ENCODE measurements around the gene COL25A1. TPM values are rescaled to one million over a fixed set of nuclear protein-coding genes. Genes with fewer than 3 reads are reported as not detected.

Gene COL25A1
- total RNA-seq, 1 donor: 0.27 TPM

DNA sequence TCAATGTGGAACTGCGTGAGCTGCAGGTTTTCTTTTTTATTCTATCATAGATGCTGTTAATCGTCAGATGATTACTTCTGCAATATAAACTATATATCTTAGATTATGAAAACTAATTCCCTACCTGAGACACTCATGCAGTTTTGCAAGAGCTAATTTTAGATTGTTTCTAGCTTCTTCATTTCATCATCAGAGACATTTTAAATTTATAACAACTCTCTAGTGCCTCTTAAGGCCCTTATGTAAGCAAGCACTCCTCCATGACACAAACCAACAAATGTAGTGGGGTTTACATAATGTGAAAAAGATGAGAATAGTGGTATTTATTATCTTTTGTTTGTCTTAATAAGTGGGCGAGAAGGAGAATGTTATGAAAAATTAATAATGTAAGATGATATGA is 369.4 kb downstream of the COL25A1 start:
- TF ChIP-seq, protein P1, sequence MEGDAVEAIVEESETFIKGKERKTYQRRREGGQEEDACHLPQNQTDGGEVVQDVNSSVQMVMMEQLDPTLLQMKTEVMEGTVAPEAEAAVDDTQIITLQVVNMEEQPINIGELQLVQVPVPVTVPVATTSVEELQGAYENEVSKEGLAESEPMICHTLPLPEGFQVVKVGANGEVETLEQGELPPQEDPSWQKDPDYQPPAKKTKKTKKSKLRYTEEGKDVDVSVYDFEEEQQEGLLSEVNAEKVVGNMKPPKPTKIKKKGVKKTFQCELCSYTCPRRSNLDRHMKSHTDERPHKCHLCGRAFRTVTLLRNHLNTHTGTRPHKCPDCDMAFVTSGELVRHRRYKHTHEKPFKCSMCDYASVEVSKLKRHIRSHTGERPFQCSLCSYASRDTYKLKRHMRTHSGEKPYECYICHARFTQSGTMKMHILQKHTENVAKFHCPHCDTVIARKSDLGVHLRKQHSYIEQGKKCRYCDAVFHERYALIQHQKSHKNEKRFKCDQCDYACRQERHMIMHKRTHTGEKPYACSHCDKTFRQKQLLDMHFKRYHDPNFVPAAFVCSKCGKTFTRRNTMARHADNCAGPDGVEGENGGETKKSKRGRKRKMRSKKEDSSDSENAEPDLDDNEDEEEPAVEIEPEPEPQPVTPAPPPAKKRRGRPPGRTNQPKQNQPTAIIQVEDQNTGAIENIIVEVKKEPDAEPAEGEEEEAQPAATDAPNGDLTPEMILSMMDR (IDR thresholded peaks at IDR 0.05; ENCODE audit: insufficient read depth, low read length): no peak
- no peak for DNase-seq (ENCODE audit: low read depth)
- no peak overlapping the region for H3K4me3 ChIP-seq (ENCODE audit: low read depth, low read length)

- DNase-seq (ENCODE audit: low read depth): no peak
- TF ChIP-seq, protein P1 (IDR thresholded peaks at IDR 0.05; ENCODE audit: insufficient read depth, low read length): no peak
- no peak overlapping the region for H3K4me3 ChIP-seq (ENCODE audit: low read depth, low read length)
These were observed 370.5 kb downstream of the COL25A1 start for GRCh38 chr4:108931926-108932325.

- no peak for DNase-seq (ENCODE audit: low read depth)
- H3K4me3 ChIP-seq (ENCODE audit: low read depth, low read length): no peak overlapping the region
- TF ChIP-seq, protein P1 (IDR thresholded peaks at IDR 0.05; ENCODE audit: insufficient read depth, low read length): no peak
These were observed 372.3 kb downstream of the COL25A1 start for GRCh38 chr4:108930186-108930585.

DNA sequence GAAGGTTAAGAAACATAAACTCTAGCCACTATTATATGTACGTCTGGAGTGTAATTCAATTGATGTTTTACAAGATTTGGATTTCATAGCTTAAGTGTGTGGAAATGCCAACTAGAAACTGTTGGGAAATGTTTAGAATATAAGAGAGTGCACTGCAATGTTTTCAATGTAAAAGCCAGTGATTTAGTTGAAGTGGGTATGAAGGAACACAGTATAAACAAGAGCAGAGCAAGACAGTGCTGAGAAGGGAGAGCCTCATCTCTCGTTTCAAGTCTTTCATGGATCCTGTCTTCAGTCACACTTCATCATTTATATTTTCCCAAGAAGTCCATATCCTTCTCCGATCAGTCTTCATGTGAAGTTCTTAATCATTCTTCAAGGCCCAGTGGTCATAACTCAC is 375.7 kb downstream of the COL25A1 start:
- DNase-seq (ENCODE audit: low read depth): no peak
- no peak overlapping the region for H3K4me3 ChIP-seq (ENCODE audit: low read depth, low read length)
- TF ChIP-seq, protein P1 (IDR thresholded peaks at IDR 0.05; ENCODE audit: insufficient read depth, low read length): no peak

GRCh38 chr4:108926061-108926460 is 376.4 kb downstream of the COL25A1 start:
- no peak overlapping the region for H3K4me3 ChIP-seq (ENCODE audit: low read depth, low read length)
- TF ChIP-seq, protein P1 (IDR thresholded peaks at IDR 0.05; ENCODE audit: insufficient read depth, low read length): no peak
- DNase-seq (ENCODE audit: low read depth): no peak

- no peak overlapping the region for H3K4me3 ChIP-seq (ENCODE audit: low read depth, low read length)
- DNase-seq (ENCODE audit: low read depth): no peak
- TF ChIP-seq, protein P1 (IDR thresholded peaks at IDR 0.05; ENCODE audit: insufficient read depth, low read length): no peak
These were observed 380.3 kb downstream of the COL25A1 start for GRCh38 chr4:108922191-108922590.

GRCh38 chr4:108920395-108921087 is 381.9 kb downstream of the COL25A1 start:
- no peak for DNase-seq (ENCODE audit: low read depth)
- H3K4me3 ChIP-seq (ENCODE audit: low read depth, low read length): no peak overlapping the region
- TF ChIP-seq, protein P1 (IDR thresholded peaks at IDR 0.05; ENCODE audit: insufficient read depth, low read length): no peak
